Type B pancreatic cell (in vitro differentiated cells): ENCODE results near the gene CA5A. TPM values are rescaled to one million over a fixed set of nuclear protein-coding genes. Genes with fewer than 3 reads are reported as not detected.
A peak's percentile ranks its signal among the peaks of the same experiment; 100 is the strongest.

Source experiments
- DNase-seq: peaks from one replicate; pipeline ENCODE4 v3.0.0; 2021; ENCODE audit warnings: mixed read lengths; ENCODE audit not compliant: unreplicated experiment; ENCODE audit errors: extremely low spot score
- H3K27ac Mint-ChIP-seq: 2 replicates; pipeline ENCODE4 v1.8.0; 2021; ENCODE audit warnings: mild to moderate bottlenecking, mixed read lengths
- H3K27me3 Mint-ChIP-seq: 2 replicates; pipeline ENCODE4 v1.8.0; 2021; ENCODE audit warnings: mixed read lengths
- H3K36me3 Mint-ChIP-seq: 2 replicates; pipeline ENCODE4 v1.8.0; 2021; ENCODE audit warnings: mixed read lengths
- H3K4me1 Mint-ChIP-seq: one replicate; pipeline ENCODE4 v1.8.0; 2021; ENCODE audit warnings: mixed read lengths; ENCODE audit not compliant: unreplicated experiment
- H3K4me3 Mint-ChIP-seq: 2 replicates; pipeline ENCODE4 v1.8.0; 2021; ENCODE audit warnings: mild to moderate bottlenecking, mixed read lengths
- H3K9me3 Mint-ChIP-seq: 2 replicates; pipeline ENCODE4 v1.8.0; 2021; ENCODE audit warnings: mixed read lengths
- total RNA-seq: library from RNA; stranded (reverse); gene quantifications from 2 replicates; pipeline ENCODE4 v1.2.1, GENCODE V29; 2021; ENCODE audit warnings: low replicate concordance
- TF ChIP-seq, protein P1 (sequence below): fragments of 200-600 bp; sonication (generic); conservative IDR thresholded peaks from 2 replicates; pipeline ENCODE4 v1.5.0; 2021; ENCODE audit warnings: antibody characterized with exemption, mild to moderate bottlenecking

CA5A gene
- total RNA-seq, 1 donor from 2014 or later, result 0.70 TPM

DNA sequence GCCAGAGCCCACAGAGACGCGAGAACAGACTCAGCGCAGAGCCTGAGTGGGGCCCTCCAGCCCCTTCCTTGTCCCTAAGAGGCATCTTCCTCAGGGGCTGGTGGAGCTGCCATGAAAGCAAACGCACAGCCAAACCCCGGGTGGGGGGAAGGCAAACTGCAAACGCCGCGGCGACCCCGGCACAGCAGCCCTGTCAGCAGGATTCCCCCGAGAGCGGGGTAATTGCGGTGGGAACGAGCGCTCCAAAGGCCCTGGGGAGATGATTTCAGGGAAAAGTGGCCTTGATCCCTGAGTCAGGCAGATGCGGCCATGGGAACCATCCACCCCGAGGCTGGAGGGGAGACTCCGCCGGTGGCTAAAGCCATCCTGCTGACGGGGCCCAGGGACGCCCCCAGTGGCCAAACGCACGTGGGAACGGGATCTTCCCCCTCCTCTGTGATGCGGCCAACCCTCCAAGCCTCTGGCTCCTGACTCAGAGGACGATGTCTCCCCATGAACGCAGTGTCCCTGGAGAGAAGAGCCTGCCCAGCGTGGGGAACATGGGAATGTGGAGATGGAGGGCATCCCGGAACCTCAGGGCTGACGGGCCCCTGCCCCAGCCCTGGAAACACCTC lies 92.1 kb downstream of the CA5A start:
- TF ChIP-seq, protein P1, sequence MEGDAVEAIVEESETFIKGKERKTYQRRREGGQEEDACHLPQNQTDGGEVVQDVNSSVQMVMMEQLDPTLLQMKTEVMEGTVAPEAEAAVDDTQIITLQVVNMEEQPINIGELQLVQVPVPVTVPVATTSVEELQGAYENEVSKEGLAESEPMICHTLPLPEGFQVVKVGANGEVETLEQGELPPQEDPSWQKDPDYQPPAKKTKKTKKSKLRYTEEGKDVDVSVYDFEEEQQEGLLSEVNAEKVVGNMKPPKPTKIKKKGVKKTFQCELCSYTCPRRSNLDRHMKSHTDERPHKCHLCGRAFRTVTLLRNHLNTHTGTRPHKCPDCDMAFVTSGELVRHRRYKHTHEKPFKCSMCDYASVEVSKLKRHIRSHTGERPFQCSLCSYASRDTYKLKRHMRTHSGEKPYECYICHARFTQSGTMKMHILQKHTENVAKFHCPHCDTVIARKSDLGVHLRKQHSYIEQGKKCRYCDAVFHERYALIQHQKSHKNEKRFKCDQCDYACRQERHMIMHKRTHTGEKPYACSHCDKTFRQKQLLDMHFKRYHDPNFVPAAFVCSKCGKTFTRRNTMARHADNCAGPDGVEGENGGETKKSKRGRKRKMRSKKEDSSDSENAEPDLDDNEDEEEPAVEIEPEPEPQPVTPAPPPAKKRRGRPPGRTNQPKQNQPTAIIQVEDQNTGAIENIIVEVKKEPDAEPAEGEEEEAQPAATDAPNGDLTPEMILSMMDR, result peak; percentile 38
- H3K27me3 Mint-ChIP-seq, result no peaks in the 10 kb centered on the region
- H3K27ac Mint-ChIP-seq, result no peak overlapping the region
- H3K4me1 Mint-ChIP-seq, result peaks cover 19% of the 10 kb centered on the region
- no peaks in the 10 kb centered on the region for H3K36me3 Mint-ChIP-seq
- no peak overlapping the region for H3K4me3 Mint-ChIP-seq
- DNase-seq, result no peak
- no peaks in the 10 kb centered on the region for H3K9me3 Mint-ChIP-seq

DNA sequence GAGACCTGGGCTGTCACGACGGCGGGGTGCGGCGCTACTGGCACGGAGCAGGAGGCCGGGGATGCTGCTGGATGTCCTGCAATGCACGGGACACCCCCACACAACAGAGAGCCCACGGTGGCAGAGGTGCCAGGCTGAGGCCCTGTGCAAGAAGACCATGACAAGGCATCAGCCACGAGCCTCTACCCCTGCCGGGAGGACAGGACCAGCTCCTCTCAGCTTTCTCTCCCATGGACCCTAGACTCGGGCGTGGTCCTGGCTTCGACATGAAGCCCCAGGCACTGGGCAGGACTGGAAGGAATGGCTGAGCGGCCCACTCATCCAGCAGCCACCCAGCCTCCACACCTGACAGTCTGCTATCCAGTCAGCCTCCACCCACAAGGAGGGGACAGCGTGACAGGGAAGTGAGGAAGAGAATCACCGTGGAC lies 92.6 kb downstream of the CA5A start:
- H3K27ac Mint-ChIP-seq, result no peak overlapping the region
- H3K36me3 Mint-ChIP-seq, result no peaks in the 10 kb centered on the region
- no peak for DNase-seq
- TF ChIP-seq, protein P1, result no peak
- no peaks in the 10 kb centered on the region for H3K27me3 Mint-ChIP-seq
- H3K4me1 Mint-ChIP-seq, result peaks cover 19% of the 10 kb centered on the region
- no peaks in the 10 kb centered on the region for H3K9me3 Mint-ChIP-seq
- no peak overlapping the region for H3K4me3 Mint-ChIP-seq

DNA sequence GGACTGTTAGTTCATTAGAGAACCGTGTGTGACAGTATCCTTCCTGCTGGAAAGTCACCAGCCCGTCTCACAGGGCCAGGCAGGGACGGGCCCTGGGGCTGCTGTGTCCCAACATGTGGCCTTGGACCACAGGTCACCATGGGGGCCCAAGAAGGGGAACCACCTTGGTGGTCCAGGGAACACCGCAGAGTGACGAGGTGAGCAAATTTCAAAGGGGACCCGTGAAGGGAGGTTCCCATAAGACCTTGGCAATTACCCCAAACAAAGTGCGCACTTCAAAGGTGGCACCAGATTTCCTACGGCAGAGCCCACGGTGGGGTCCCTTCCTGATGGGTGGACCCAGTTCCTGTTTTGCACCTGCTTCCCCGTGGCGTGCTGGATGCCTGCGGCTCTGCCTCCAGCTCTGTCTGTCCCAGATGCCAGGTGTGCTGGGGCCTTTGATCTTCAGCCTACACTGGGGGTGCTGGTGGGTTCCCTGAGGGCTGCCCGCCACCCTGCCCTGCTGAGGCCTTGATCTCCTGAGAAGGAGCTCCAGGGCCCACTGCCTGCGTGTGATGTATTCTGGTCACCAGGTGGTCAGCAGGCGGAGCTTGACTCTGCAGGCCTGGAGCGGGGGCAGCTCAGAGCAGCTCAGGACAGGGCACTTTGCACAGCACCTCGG lies 94.0 kb downstream of the CA5A start:
- Mint-ChIP-seq H3K4me3 (no peak overlapping the region), H3K4me1 (peaks cover 12% of the 10 kb centered on the region), H3K9me3 (no peaks in the 10 kb centered on the region), H3K27ac (no peak overlapping the region), H3K36me3 (no peaks in the 10 kb centered on the region), H3K27me3 (no peaks in the 10 kb centered on the region)
- DNase-seq, result no peak
- TF ChIP-seq, protein P1, result no peak

DNA sequence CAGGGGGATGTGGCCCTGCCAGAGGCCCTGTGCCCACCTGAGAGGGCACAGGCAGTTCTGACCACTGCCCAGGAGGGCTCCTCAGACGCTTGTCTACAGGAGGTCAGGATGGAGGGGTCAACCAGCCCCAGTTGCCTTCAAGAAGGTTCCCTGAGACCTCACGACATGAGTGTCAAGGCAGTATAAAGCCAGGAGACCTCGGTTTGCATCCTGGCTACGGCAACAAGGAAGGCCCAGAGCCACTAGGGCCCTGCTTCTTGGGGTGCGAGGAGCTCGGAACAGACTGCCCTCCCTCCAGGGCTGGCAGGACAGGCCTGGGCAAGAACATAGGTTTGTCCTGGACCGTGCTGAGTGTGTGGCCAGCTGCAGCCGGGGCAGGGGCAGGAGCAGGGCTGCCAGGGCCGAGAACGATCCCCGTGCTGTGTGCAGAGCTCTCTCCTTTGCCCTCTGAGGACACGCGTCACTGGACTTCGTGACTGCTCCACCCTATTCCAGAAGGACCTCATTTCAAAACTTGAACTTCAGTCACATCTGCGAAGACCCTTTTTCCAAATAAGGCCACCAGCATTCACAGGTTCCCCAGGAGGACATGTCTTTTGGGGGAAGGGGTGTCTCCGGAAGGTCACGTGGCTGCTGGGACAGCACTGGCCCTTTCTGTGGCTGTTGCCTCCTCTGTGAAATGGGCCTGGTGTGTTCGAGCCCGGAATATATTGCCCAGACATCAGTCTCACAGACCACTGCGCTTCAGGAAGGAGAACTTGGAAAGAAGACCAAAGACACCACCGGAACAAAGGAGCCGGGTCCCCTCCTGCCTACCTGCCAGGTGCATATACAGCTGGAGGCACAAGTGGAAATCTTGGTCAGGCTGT lies 94.8 kb downstream of the CA5A start:
- no peak for DNase-seq
- H3K27me3 Mint-ChIP-seq, result no peaks in the 10 kb centered on the region
- no peak overlapping the region for H3K4me3 Mint-ChIP-seq
- H3K4me1 Mint-ChIP-seq, result peaks cover 12% of the 10 kb centered on the region
- no peaks in the 10 kb centered on the region for H3K9me3 Mint-ChIP-seq
- no peaks in the 10 kb centered on the region for H3K36me3 Mint-ChIP-seq
- H3K27ac Mint-ChIP-seq, result no peak overlapping the region
- TF ChIP-seq, protein P1, result no peak

DNA sequence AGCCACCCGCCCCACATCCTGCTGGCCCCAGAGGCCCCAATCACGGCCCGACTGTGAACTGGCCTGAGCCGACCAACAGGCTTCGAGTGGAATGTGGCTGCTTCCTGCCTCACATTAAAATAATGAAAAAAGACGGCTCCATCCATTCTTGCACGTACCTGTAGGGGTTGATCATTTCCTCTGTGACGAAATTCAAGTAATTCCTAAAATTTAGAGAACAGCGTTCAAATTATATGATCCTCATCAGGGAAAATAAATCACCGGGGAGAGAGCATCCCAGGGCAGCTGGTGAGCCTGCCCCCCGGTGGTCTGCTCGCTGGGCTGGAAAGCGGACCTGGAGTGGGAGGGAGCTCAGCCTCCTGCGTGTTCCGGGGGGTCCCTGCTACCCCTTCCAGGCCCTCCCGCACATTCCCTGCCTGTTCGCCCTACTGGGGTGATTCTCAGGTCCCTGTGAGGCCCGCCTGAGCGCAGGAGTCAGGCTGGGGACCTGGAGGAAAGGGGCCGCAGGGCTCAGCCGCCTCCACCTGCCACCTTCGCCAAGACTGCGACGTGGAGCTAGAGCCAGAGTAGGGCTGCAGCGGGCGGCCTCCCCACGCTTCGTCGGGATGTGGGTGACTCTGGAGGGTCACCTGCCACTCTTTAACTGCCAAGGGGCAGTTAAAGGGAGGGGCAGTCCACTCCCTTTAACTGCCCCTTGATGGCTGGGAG lies 95.9 kb downstream of the CA5A start:
- H3K4me1 Mint-ChIP-seq, result peaks cover 12% of the 10 kb centered on the region

More for the DNA sequence above, 95.9 kb downstream of the CA5A start:
- Mint-ChIP-seq H3K9me3 (no peaks in the 10 kb centered on the region), H3K4me3 (no peak overlapping the region), H3K36me3 (no peaks in the 10 kb centered on the region), H3K27ac (no peak overlapping the region), H3K27me3 (no peaks in the 10 kb centered on the region)
- DNase-seq, result no peak
- TF ChIP-seq, protein P1, result no peak
